GM12878 (cell line): ENCODE results near the gene CACNA1S. TPM values are rescaled to one million over a fixed set of nuclear protein-coding genes. Genes with fewer than 3 reads are reported as not detected.

ENCODE experiments used
- ATAC-seq: fragments of 200-7000 bp; cut with Tn5 transposase; 3 replicates; pipeline ENCODE4 v1.9.1; 2020; ENCODE audit warnings: mild to moderate bottlenecking, moderate library complexity
- BruUV-seq: library from RNA; stranded (reverse); fragments of 400-500 nt; replicated peaks from 2 replicates; lab custom pipeline; 2021; lab: Mats Ljungman, UMichigan
- CTCF ChIA-PET: fragments of 300-600 bp; sonication (Branson Sonifier 250); formaldehyde crosslinking; extraction: SDS; loops from one replicate; lab custom pipeline; 2021; ENCODE audit warnings: inconsistent platforms; lab: Yijun Ruan, JAX
- POLR2A ChIA-PET: fragments of 350-600 bp; formaldehyde crosslinking; extraction: SDS; loops from one replicate; lab custom pipeline; 2021; ENCODE audit warnings: inconsistent platforms; lab: Charles Lee
- RAD21 ChIA-PET: fragments of 300-600 bp; sonication (Branson Sonifier 250); formaldehyde crosslinking; loops from one replicate; lab custom pipeline; 2023; ENCODE audit warnings: antibody characterized with exemption; ENCODE audit not compliant: unreplicated experiment; lab: Charles Lee
- SMC1A ChIA-PET: fragments of 300-600 bp; sonication (Branson Sonifier 250); formaldehyde crosslinking; loops from one replicate; lab custom pipeline; 2023; ENCODE audit not compliant: unreplicated experiment, uncharacterized antibody; lab: Charles Lee
- DNase-seq: peaks from one replicate; pipeline ENCODE4 v3.0.0-alpha.2; 2011; ENCODE audit warnings: low read depth, low spot score
- FAIRE-seq: peaks from 3 replicates; lab custom pipeline; 2011; peaks lifted over from hg19 to GRCh38; lab: Jason Lieb, UNC
- H2AFZ ChIP-seq: 2 replicates; pipeline ENCODE4 v1.6.0; 2011; ENCODE audit warnings: low read depth, low read length, control low read depth; ENCODE audit not compliant: control insufficient read depth
- H3K27ac ChIP-seq: 2 replicates; pipeline ENCODE4 v1.5.1; 2011; ENCODE audit warnings: control low read depth; ENCODE audit not compliant: control insufficient read depth, insufficient read depth
- H3K27me3 ChIP-seq, 2 experiments: replicated peaks in 1 of 2; 2 replicates each; pipeline versions ENCODE4 v1.6.0 to v1.6.1; 2011; ENCODE audit warnings: low read length in 1 of 2; ENCODE audit not compliant: control insufficient read depth in 2 of 2, insufficient read depth in 2 of 2
- H3K36me3 ChIP-seq, 2 experiments: 2 replicates each; pipeline ENCODE4 v1.5.1; 2011; ENCODE audit warnings: low read length in 1 of 2; ENCODE audit not compliant: control insufficient read depth in 2 of 2, insufficient read depth in 2 of 2
- H3K4me1 ChIP-seq: 2 replicates; pipeline ENCODE4 v1.6.1; 2011; ENCODE audit warnings: mild to moderate bottlenecking, low read length, moderate library complexity, mixed read lengths; ENCODE audit not compliant: control insufficient read depth, insufficient read depth
- H3K4me2 ChIP-seq: 2 replicates; pipeline ENCODE4 v1.6.0; 2011; ENCODE audit warnings: control low read depth; ENCODE audit not compliant: control insufficient read depth, insufficient read depth
- H3K4me3 ChIP-seq: fragments of 200-600 bp; sonication (generic); 2 replicates; pipeline ENCODE4 v1.5.1; 2016
- H3K79me2 ChIP-seq: 2 replicates; pipeline ENCODE4 v1.6.0; 2011; ENCODE audit warnings: low read length; ENCODE audit not compliant: control insufficient read depth, insufficient read depth
- H3K9ac ChIP-seq: 2 replicates; pipeline ENCODE4 v1.8.0; 2011; ENCODE audit warnings: low read length, control low read depth, mixed read lengths; ENCODE audit not compliant: control insufficient read depth, insufficient read depth
- H3K9me3 ChIP-seq: replicated peaks from 3 replicates; pipeline ENCODE4 v1.5.1; 2011; ENCODE audit warnings: mild to moderate bottlenecking, low read length; ENCODE audit not compliant: control insufficient read depth, insufficient read depth
- H4K20me1 ChIP-seq: 2 replicates; pipeline ENCODE4 v1.6.0; 2011; ENCODE audit not compliant: control insufficient read depth, insufficient read depth
- DPF2 ChIP-seq: fragments of 450-650 bp; IDR thresholded peaks from 2 replicates; pipeline ENCODE4 v1.6.1; 2017; ENCODE audit warnings: mild to moderate bottlenecking
- FOS ChIP-seq: IDR thresholded peaks from 3 replicates; pipeline ENCODE4 v1.6.1; 2011; ENCODE audit warnings: borderline replicate concordance; ENCODE audit not compliant: insufficient read length; ENCODE audit errors: extremely low read depth
- HDAC6 ChIP-seq: fragments of 200-600 bp; sonication (generic); IDR thresholded peaks from one replicate; pipeline ENCODE4 v1.8.0; 2017; ENCODE audit warnings: antibody characterized with exemption; ENCODE audit not compliant: unreplicated experiment
- MAX ChIP-seq: IDR thresholded peaks from 2 replicates; pipeline ENCODE4 v1.6.1; 2012; ENCODE audit warnings: low read depth, low read length, improper control_type of control experiment
- MTA3 ChIP-seq: IDR thresholded peaks from 2 replicates; pipeline ENCODE4 v1.6.1; 2012; ENCODE audit warnings: low read length, inconsistent platforms, borderline replicate concordance
- POLR2AphosphoS2 ChIP-seq: IDR thresholded peaks from 2 replicates; pipeline ENCODE4 v1.6.1; 2011; ENCODE audit warnings: low read depth, mild to moderate bottlenecking, low read length, improper control_type of control experiment, moderate library complexity
- POU2F2 ChIP-seq: IDR thresholded peaks from 3 replicates; pipeline ENCODE4 v1.6.1; 2011; ENCODE audit warnings: low read depth, mild to moderate bottlenecking, low read length, borderline replicate concordance
- RAD21 ChIP-seq: IDR thresholded peaks from 2 replicates; pipeline ENCODE4 v1.6.1; 2011; ENCODE audit warnings: mild to moderate bottlenecking, low read depth, low read length, moderate library complexity; ENCODE audit not compliant: insufficient read depth
- RCOR1 ChIP-seq: conservative IDR thresholded peaks from 2 replicates; pipeline ENCODE4 v1.6.1; 2012; ENCODE audit warnings: low read depth, low read length, improper control_type of control experiment
- STAT3 ChIP-seq: IDR thresholded peaks from 2 replicates; pipeline ENCODE4 v1.6.1; 2011; ENCODE audit warnings: low read depth, low read length, improper control_type of control experiment
- TARDBP ChIP-seq: IDR thresholded peaks from 2 replicates; pipeline ENCODE4 v1.6.1; 2016; ENCODE audit warnings: borderline replicate concordance
- ZBTB11 ChIP-seq: fragments of 450-650 bp; formaldehyde crosslinking; IDR thresholded peaks from 2 replicates; pipeline ENCODE4 v1.5.0; 2022; ENCODE audit warnings: mild to moderate bottlenecking, missing genetic modification characterization
- WGBS: methylation state at CpG from one replicate; pipeline ENCODE4 v1.1.6; 2016; ENCODE audit warnings: low lambda C conversion rate; ENCODE audit not compliant: insufficient replicate concordance, insufficient coverage; ENCODE audit errors: missing lambda C conversion rate; 5-methylcytosine and 5-hydroxymethylcytosine counted together
- in situ Hi-C: fragments of 300-500 bp; cut with MboI; formaldehyde crosslinking; loops from 9 replicates; pipeline ENCODE4 v1.14.3; 2018; ENCODE audit warnings: mixed read lengths
- intact Hi-C: fragments of 100-400 bp; cut with micrococcal nuclease; formaldehyde crosslinking; loops from one replicate; pipeline ENCODE4 v1.14.2; 2022; ENCODE audit not compliant: unreplicated experiment
- polyA plus RNA-seq, 11 experiments: library from polyadenylated mRNA; depleted of rRNA in 4 of 11; unstranded in 6 of 11; stranded (reverse) in 5 of 11; fragments of >200 nt; fragmentation: Nextera tagmentation in 4 of 11; fragmentation: Illumina TruSeq in 1 of 11; extraction: Ambion mirVana in 4 of 11; extraction: Trizol in 1 of 11; gene quantifications; 1 replicate in 1 of 11; 2 replicates in 10 of 11; pipeline versions ENCODE4 v1.2.1 to v1.2.3, GENCODE V29; 2011 to 2016; ENCODE audit warnings: inconsistent platforms in 2 of 11, missing spikeins in 2 of 11, low read depth in 1 of 11
- total RNA-seq, 4 experiments: library from RNA; depleted of rRNA in 3 of 4; stranded (reverse); fragments of >200 nt in 3 of 4; fragmentation: Illumina TruSeq in 1 of 4; extraction: Trizol in 1 of 4; gene quantifications; 2 replicates each; pipeline versions ENCODE4 v1.2.1 to v1.2.3, GENCODE V29; 2013 to 2021
- TF ChIP-seq, protein P1 (sequence below): IDR thresholded peaks from 2 replicates; pipeline ENCODE4 v1.6.1; 2011; ENCODE audit warnings: low read depth, low read length, improper control_type of control experiment, borderline replicate concordance
- TF ChIP-seq, protein P2 (sequence below): IDR thresholded peaks from 2 replicates; pipeline ENCODE4 v1.6.1; 2012; ENCODE audit warnings: improper control_type of control experiment, low read depth, low read length; ENCODE audit not compliant: insufficient replicate concordance

CACNA1S gene
- total and polyA plus RNA-seq, 10 of the 15 experiments (the other 5 are each of a cell fraction or from before 2014, with no cell fraction given): under 0.01 to 0.04 (median 0.02) TPM; not detected in 6

GRCh38 chr1:201039876-201040275, 72.3 kb downstream of the CACNA1S start:
- Histone ChIP-seq H3K79me2 (no peaks in the 10 kb centered on the region), H3K4me3 (no peak overlapping the region), H3K9me3 (no peaks in the 10 kb centered on the region), H3K4me1 (no peaks in the 10 kb centered on the region), H2AFZ (no peak overlapping the region), H3K27ac (no peak overlapping the region), H3K27me3 (no peaks in the 10 kb centered on the region), H3K36me3 (no peaks in the 10 kb centered on the region), H3K9ac (no peak overlapping the region), H3K4me2 (no peak overlapping the region), H4K20me1 (no peaks in the 10 kb centered on the region)
- FAIRE-seq (no peak), DNase-seq (no peak), ATAC-seq (no peak)
- ChIA-PET POLR2A (interaction anchor here (1.2 kb wide), 1 partner anchor 14 kb away, joined by 3 read pairs; no protein-coding TSS in a partner anchor), CTCF (interaction anchor here (0.9 to 18.1 kb wide), 7 partner anchors 18 to 481 kb away, joined by 3 to 250 read pairs (median 5); partner anchors contain the start of gene KIF21B), SMC1A (interaction anchor here (1.1 to 6.0 kb wide), 5 partner anchors 15 to 67 kb away, joined by 3 to 91 read pairs (median 18); partner anchors contain the start of gene KIF21B), RAD21 (interaction anchor here (0.9 to 12.4 kb wide), 2 partner anchors 12 to 68 kb away, joined by 3 to 128 read pairs; no protein-coding TSS in a partner anchor)
- in situ Hi-C loops: loop anchor here (5.0 kb wide), 2 partner anchors 63 to 133 kb away; no protein-coding TSS in a partner anchor
- no TSS peak for BruUV-seq
- 6% methylated on average over 5 of the region's 5 CpGs for WGBS
- intact Hi-C loops: loop anchor here (5.0 to 10.0 kb wide), 2 partner anchors 225 to 418 kb away; partner anchors contain the start of gene KIF14
- TF ChIP-seq POU2F2: no peak
- TF ChIP-seq STAT3: no peak
- no peak for TF ChIP-seq FOS
- TF ChIP-seq RCOR1: no peak
- TF ChIP-seq HDAC6: no peak
- no peak for TF ChIP-seq RAD21
- TF ChIP-seq MTA3: no peak
- no peak for TF ChIP-seq TARDBP
- TF ChIP-seq, protein P1, sequence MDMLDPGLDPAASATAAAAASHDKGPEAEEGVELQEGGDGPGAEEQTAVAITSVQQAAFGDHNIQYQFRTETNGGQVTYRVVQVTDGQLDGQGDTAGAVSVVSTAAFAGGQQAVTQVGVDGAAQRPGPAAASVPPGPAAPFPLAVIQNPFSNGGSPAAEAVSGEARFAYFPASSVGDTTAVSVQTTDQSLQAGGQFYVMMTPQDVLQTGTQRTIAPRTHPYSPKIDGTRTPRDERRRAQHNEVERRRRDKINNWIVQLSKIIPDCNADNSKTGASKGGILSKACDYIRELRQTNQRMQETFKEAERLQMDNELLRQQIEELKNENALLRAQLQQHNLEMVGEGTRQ: no peak
- TF ChIP-seq, protein P2, sequence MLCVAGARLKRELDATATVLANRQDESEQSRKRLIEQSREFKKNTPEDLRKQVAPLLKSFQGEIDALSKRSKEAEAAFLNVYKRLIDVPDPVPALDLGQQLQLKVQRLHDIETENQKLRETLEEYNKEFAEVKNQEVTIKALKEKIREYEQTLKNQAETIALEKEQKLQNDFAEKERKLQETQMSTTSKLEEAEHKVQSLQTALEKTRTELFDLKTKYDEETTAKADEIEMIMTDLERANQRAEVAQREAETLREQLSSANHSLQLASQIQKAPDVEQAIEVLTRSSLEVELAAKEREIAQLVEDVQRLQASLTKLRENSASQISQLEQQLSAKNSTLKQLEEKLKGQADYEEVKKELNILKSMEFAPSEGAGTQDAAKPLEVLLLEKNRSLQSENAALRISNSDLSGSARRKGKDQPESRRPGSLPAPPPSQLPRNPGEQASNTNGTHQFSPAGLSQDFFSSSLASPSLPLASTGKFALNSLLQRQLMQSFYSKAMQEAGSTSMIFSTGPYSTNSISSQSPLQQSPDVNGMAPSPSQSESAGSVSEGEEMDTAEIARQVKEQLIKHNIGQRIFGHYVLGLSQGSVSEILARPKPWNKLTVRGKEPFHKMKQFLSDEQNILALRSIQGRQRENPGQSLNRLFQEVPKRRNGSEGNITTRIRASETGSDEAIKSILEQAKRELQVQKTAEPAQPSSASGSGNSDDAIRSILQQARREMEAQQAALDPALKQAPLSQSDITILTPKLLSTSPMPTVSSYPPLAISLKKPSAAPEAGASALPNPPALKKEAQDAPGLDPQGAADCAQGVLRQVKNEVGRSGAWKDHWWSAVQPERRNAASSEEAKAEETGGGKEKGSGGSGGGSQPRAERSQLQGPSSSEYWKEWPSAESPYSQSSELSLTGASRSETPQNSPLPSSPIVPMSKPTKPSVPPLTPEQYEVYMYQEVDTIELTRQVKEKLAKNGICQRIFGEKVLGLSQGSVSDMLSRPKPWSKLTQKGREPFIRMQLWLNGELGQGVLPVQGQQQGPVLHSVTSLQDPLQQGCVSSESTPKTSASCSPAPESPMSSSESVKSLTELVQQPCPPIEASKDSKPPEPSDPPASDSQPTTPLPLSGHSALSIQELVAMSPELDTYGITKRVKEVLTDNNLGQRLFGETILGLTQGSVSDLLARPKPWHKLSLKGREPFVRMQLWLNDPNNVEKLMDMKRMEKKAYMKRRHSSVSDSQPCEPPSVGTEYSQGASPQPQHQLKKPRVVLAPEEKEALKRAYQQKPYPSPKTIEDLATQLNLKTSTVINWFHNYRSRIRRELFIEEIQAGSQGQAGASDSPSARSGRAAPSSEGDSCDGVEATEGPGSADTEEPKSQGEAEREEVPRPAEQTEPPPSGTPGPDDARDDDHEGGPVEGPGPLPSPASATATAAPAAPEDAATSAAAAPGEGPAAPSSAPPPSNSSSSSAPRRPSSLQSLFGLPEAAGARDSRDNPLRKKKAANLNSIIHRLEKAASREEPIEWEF: no peak
- no peak for TF ChIP-seq DPF2
- no peak for TF ChIP-seq POLR2AphosphoS2
- no peak for TF ChIP-seq MAX
- TF ChIP-seq ZBTB11 (CRISPR knock-in tag): no peak
